Upper lobe of left lung (tissue), 6 donors: ENCODE data around the gene SLC49A3. TPM values are rescaled to one million over a fixed set of nuclear protein-coding genes. Genes with fewer than 3 reads are reported as not detected.
A peak's percentile ranks its signal among the peaks of the same experiment; 100 is the strongest.

Source experiments
- ATAC-seq, 2 donors: fragments of 200-7000 bp; cut with Tn5 transposase; one replicate each; pipeline ENCODE4 v1.9.1; 2022; ENCODE audit warnings: mild to moderate bottlenecking in 2 of 2, moderate library complexity in 2 of 2; ENCODE audit not compliant: low FRiP score in 2 of 2
- DNase-seq, 2 donors: peaks; one replicate each; pipeline ENCODE4 v3.0.0-alpha.2; 2019 to 2020
- H3K27ac ChIP-seq, 4 donors: fragments of 200-600 bp; sonication (generic); one replicate each; pipeline ENCODE4 v1.5.1; 2016 to 2019
- H3K27me3 ChIP-seq, 4 donors: fragments of 200-600 bp; sonication (generic); one replicate each; pipeline ENCODE4 v1.5.1; 2017 to 2019
- H3K36me3 ChIP-seq, 4 donors: fragments of 200-600 bp; sonication (generic); one replicate each; pipeline ENCODE4 v1.5.1; 2016 to 2019
- H3K4me1 ChIP-seq, 4 donors: fragments of 200-600 bp; sonication (generic); one replicate each; pipeline ENCODE4 v1.5.1; 2018 to 2019
- H3K4me3 ChIP-seq, 4 donors: fragments of 200-600 bp; sonication (generic); one replicate each; pipeline ENCODE4 v1.5.1; 2017 to 2019; ENCODE audit warnings: mild to moderate bottlenecking in 2 of 4, moderate library complexity in 1 of 4
- H3K9me3 ChIP-seq, 4 donors: fragments of 200-600 bp; sonication (generic); one replicate each; pipeline ENCODE4 v1.5.1; 2018 to 2019
- CTCF ChIP-seq, 6 experiments: fragments of 450-650 bp in 4 of 6; fragments of 200-600 bp in 2 of 6; sonication (generic) in 2 of 6; IDR thresholded peaks; one replicate each; pipeline ENCODE4 v1.5.1; 2016 to 2019; ENCODE audit warnings: antibody characterized with exemption in 6 of 6
- EP300 ChIP-seq, 4 donors: sonication (generic); formaldehyde crosslinking; IDR thresholded peaks; one replicate each; pipeline ENCODE4 v1.5.1; 2017; ENCODE audit warnings: antibody characterized with exemption in 4 of 4, control low read depth in 2 of 4
- POLR2A ChIP-seq, 4 donors: fragments of 450-650 bp; IDR thresholded peaks; one replicate each; pipeline ENCODE4 v1.5.1; 2016 to 2017; ENCODE audit warnings: antibody characterized with exemption in 4 of 4, mild to moderate bottlenecking in 2 of 4
- POLR2AphosphoS5 ChIP-seq, 2 donors: sonication (generic); formaldehyde crosslinking; IDR thresholded peaks; one replicate each; pipeline ENCODE4 v1.5.1; 2017; ENCODE audit warnings: antibody characterized with exemption in 2 of 2
- WGBS, 2 donors: methylation state at CpG; one replicate each; pipeline ENCODE4 v1.1.5; 2017 to 2018; 5-methylcytosine and 5-hydroxymethylcytosine counted together
- total RNA-seq, 6 donors: library from RNA; depleted of rRNA in 4 of 6; stranded (reverse); fragments of >200 nt in 4 of 6; gene quantifications; one replicate each; pipeline versions ENCODE4 v1.1.0 to v1.2.1, GENCODE V29; 2016 to 2021
- donor health status: DM: no; HTN: no; CAD: no; lungs with moderate emphysema.
- donor health status: DM: no; HTN: yes; CAD: no; lungs with severe emphysema.

SLC49A3 gene
- total RNA-seq, 6 donors from 2014 or later = 12.2 to 65.0 (median 32.3) TPM

- ATAC-seq (no peak), DNase-seq (peak in 1 of 2 donors; percentile 52)
- Histone ChIP-seq H3K27ac (no peak overlapping the region), H3K4me1 (peaks cover 3 to 9% (median 6%) of the 10 kb centered on the region in 4 donors), H3K36me3 (no peaks in the 10 kb centered on the region), H3K9me3 (no peaks in the 10 kb centered on the region), H3K4me3 (no peak overlapping the region), H3K27me3 (no peaks in the 10 kb centered on the region)
- whole genome bisulfite sequencing, 2 donors = 86 to 90% methylated on average over 30 to 32 of the region's 32 CpGs
- TF ChIP-seq POLR2AphosphoS5 (IDR thresholded peaks at IDR 0.05) (no peak), EP300 (IDR thresholded peaks at IDR 0.05) (no peak), POLR2A (IDR thresholded peaks at IDR 0.05) (no peak), CTCF (IDR thresholded peaks at IDR 0.05) (no peak)
These were observed 30.0 kb downstream of the SLC49A3 start for GRCh38 chr4:658681-659667.

- 80 to 92% methylated on average over 9 to 17 of the region's 27 CpGs for WGBS, 2 donors
- no peaks in the 10 kb centered on the region for H3K9me3 ChIP-seq
- no peak overlapping the region for H3K4me3 ChIP-seq
- no peak for TF ChIP-seq EP300 (IDR thresholded peaks at IDR 0.05)
- no peak for ATAC-seq
- no peaks in the 10 kb centered on the region for H3K36me3 ChIP-seq
- no peaks in the 10 kb centered on the region for H3K27me3 ChIP-seq
- H3K27ac ChIP-seq = no peak overlapping the region
- DNase-seq = peak in 1 of 2 donors; percentile 69
- H3K4me1 ChIP-seq = peaks cover under 1 to 2% (median 2%) of the 10 kb centered on the region in 4 donors
These were observed 30.9 kb downstream of the SLC49A3 start for GRCh38 chr4:657834-658667.

GRCh38 chr4:657338-657833 is 31.6 kb downstream of the SLC49A3 start:
- DNase-seq (peak in 1 of 2 donors; percentile 72), ATAC-seq (no peak)
- WGBS, 2 donors = 88% methylated on average over 13 of the region's 23 CpGs; no CpG with 5 or more reads in 1 of the 2 donors

GRCh38 chr4:656436-657337 is 32.3 kb downstream of the SLC49A3 start:
- TF ChIP-seq POLR2AphosphoS5 (IDR thresholded peaks at IDR 0.05) = no peak
- no peak for TF ChIP-seq POLR2A (IDR thresholded peaks at IDR 0.05)
- TF ChIP-seq CTCF (IDR thresholded peaks at IDR 0.05) = no peak
- TF ChIP-seq EP300 (IDR thresholded peaks at IDR 0.05) = no peak
- Histone ChIP-seq H3K4me3 (no peak overlapping the region), H3K9me3 (no peaks in the 10 kb centered on the region), H3K27ac (no peak overlapping the region), H3K36me3 (no peaks in the 10 kb centered on the region), H3K27me3 (peaks cover 0 to 4% (median 0%) of the 10 kb centered on the region in 4 donors), H3K4me1 (no peaks in the 10 kb centered on the region)
- whole genome bisulfite sequencing, 2 donors = 53 to 77% methylated on average over 12 to 56 of the region's 58 CpGs
- DNase-seq (peak in 1 of 2 donors; percentile 81), ATAC-seq (peak in 1 of 2 donors; percentile 60)

More at GRCh38 chr4:657338-657833, 31.6 kb downstream of the SLC49A3 start:
- H3K27me3 ChIP-seq = no peaks in the 10 kb centered on the region
- TF ChIP-seq CTCF (IDR thresholded peaks at IDR 0.05) (no peak), POLR2A (IDR thresholded peaks at IDR 0.05) (no peak)
- no peaks in the 10 kb centered on the region for H3K36me3 ChIP-seq
- H3K9me3 ChIP-seq = no peaks in the 10 kb centered on the region
- no peak overlapping the region for H3K4me3 ChIP-seq
- H3K4me1 ChIP-seq = no peaks in the 10 kb centered on the region
- H3K27ac ChIP-seq = no peak overlapping the region
